Activated T-cell treated with anti-CD3 and anti-CD28 coated beads, Interleukin-2, amount 50 U/mL, for 72 hours (primary cell): ENCODE data around the gene VPS45. TPM values are rescaled to one million over a fixed set of nuclear protein-coding genes. Genes with fewer than 3 reads are reported as not detected.
"Not testable (repeated sequence)": the region's sequence is repeated elsewhere in the genome, so short reads cannot be mapped to it uniquely, and the experiment has no call there.

Source experiments
- ATAC-seq, 2 donors: fragments of 150-1000 bp; cut with Tn5 transposase; replicated peaks in 1 of 2; 2 replicates each; pipeline ENCODE4 v1.10.0; 2021; ENCODE audit warnings: moderate library complexity in 2 of 2, mild to moderate bottlenecking in 1 of 2
- DNase-seq, 2 donors: peaks; one replicate each; pipeline ENCODE4 v3.0.0; 2021 to 2022; ENCODE audit warnings: mixed read lengths in 1 of 2
- H3K27ac Mint-ChIP-seq: one replicate; pipeline ENCODE4 v1.8.0; 2022; ENCODE audit warnings: mild to moderate bottlenecking, moderate library complexity, mixed read lengths
- H3K27me3 Mint-ChIP-seq: one replicate; pipeline ENCODE4 v1.8.0; 2022; ENCODE audit warnings: low read depth, mixed read lengths
- H3K36me3 Mint-ChIP-seq, 2 donors: one replicate each; pipeline ENCODE4 v1.8.0; 2022; ENCODE audit warnings: mixed read lengths in 2 of 2, mild to moderate bottlenecking in 1 of 2; ENCODE audit not compliant: insufficient read depth in 2 of 2
- H3K4me1 Mint-ChIP-seq: one replicate; pipeline ENCODE4 v1.8.0; 2022; ENCODE audit warnings: low read depth, mixed read lengths
- H3K4me3 Mint-ChIP-seq, 2 donors: one replicate each; pipeline ENCODE4 v1.8.0; 2022; ENCODE audit warnings: mild to moderate bottlenecking in 2 of 2, mixed read lengths in 2 of 2, moderate library complexity in 2 of 2
- H3K9me3 Mint-ChIP-seq, 2 donors: one replicate each; pipeline ENCODE4 v1.8.0; 2022; ENCODE audit warnings: mixed read lengths in 2 of 2
- total RNA-seq, 2 donors: library from RNA; stranded (reverse); gene quantifications; one replicate each; pipeline ENCODE4 v1.2.3, GENCODE V29; 2022

VPS45 gene, protein sequence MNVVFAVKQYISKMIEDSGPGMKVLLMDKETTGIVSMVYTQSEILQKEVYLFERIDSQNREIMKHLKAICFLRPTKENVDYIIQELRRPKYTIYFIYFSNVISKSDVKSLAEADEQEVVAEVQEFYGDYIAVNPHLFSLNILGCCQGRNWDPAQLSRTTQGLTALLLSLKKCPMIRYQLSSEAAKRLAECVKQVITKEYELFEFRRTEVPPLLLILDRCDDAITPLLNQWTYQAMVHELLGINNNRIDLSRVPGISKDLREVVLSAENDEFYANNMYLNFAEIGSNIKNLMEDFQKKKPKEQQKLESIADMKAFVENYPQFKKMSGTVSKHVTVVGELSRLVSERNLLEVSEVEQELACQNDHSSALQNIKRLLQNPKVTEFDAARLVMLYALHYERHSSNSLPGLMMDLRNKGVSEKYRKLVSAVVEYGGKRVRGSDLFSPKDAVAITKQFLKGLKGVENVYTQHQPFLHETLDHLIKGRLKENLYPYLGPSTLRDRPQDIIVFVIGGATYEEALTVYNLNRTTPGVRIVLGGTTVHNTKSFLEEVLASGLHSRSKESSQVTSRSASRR
- total RNA-seq = 10 to 100 TPM; 32.4 to 35.4 TPM

DNA sequence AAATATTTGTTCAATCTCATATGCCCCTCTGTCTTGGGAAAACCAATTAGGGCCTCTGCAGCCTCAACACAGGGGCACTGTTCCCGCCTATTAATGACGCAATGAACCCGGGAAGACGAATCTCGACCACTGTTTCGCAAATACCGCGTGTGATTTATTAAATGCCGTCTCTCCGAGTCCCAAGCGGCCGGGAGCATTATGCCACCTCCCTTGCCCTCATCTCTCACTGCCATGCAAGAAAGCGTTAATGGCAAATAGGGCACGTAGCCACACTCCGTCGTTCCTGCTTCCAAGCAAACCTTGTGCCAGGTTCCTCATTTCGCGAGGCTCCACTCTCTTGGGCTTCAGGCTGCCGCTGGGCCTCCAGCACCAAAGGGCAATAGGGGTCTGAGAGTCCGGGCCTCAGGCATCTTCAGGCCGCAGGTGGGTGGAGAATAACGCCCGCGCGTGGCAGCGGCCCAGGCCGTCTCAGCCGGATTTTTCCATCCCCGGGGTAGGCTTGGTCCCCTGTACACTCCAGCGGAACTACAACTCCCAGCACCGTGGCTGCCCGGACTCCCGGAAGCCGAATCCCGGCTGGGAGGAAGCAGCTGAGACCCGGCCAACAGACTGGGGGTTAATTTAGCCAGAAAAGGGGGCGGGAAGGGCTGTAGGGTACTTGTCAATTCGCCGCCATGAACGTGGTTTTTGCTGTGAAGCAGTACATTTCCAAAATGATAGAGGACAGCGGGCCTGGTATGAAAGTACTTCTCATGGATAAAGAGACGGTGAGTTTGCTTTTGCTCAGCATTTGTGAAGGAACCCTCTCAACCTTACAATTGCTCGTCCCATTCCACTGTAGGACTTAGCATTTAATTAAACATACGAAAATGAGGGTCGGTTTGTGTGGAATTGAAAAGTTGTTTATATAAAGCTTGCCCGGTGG, at the start of gene VPS45:
VPS45 (plus strand) TSS at position 593 of the 925 bp plus-strand sequence; CDS start at position 675, 82 bp downstream.
- peak within 1 kb of the TSS; percentile 96 for H3K27ac Mint-ChIP-seq
- DNase-seq (peak; percentile 86 to 89), ATAC-seq (peak; percentile 97 to 99)
- H3K36me3 Mint-ChIP-seq = peaks cover 3 to 7% of the 10 kb centered on the region in 2 donors
- H3K4me3 Mint-ChIP-seq = peak within 1 kb of the TSS; percentile 96 to 97
- no peaks in the 10 kb centered on the region for H3K27me3 Mint-ChIP-seq
- H3K9me3 Mint-ChIP-seq = no peaks in the 10 kb centered on the region
- peaks cover 42% of the 10 kb centered on the region for H3K4me1 Mint-ChIP-seq

DNA sequence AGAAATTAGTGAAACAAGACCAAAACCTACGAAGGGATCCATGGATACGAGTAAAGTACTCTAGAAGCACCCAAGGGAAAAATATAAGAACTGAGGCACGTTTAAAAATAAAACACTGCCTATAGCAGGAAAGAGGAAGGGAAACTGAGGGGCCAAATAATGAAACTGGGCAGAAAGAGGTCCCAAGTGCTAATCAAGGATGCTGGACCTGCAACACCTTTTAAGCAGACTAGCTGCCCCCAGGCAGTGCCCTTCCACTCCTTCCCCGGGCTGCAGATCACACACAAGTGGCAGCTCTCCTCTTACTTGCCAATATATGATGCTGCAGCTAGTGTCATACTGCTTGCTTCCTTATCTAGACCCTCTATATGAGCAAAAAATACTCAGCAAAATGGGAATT, 49.4 kb upstream of the VPS45 start:
- no peaks in the 10 kb centered on the region for H3K4me1 Mint-ChIP-seq
- no peak overlapping the region for H3K27ac Mint-ChIP-seq
- H3K27me3 Mint-ChIP-seq = no peaks in the 10 kb centered on the region
- H3K36me3 Mint-ChIP-seq = no peaks in the 10 kb centered on the region
- no peak for DNase-seq
- no peak for ATAC-seq
- no peaks in the 10 kb centered on the region for H3K9me3 Mint-ChIP-seq
- H3K4me3 Mint-ChIP-seq = no peak overlapping the region

DNA sequence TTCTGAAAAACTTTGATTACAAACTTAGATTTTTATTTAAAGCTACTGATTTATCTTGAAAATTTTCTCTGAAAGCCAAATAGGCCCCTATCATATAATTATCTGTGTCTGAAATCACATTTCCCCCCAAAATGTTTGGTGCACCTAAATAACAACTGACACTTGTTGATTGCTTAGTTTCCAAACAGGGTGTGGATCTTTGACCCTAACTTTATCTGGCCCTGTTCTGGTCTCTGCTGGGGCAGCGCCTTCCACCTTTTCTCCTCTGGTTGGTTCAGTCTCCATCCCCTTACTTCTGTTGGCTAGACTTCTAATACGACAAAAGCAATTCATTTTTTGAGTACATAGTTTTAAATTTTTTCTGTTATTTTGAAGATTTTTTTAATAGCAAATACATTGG, 46.9 kb upstream of the VPS45 start:
- ATAC-seq (no peak), DNase-seq (no peak)
- H3K4me1 Mint-ChIP-seq = no peaks in the 10 kb centered on the region
- no peaks in the 10 kb centered on the region for H3K27me3 Mint-ChIP-seq
- H3K36me3 Mint-ChIP-seq = no peaks in the 10 kb centered on the region
- no peaks in the 10 kb centered on the region for H3K9me3 Mint-ChIP-seq
- no peak overlapping the region for H3K27ac Mint-ChIP-seq
- H3K4me3 Mint-ChIP-seq = no peak overlapping the region

DNA sequence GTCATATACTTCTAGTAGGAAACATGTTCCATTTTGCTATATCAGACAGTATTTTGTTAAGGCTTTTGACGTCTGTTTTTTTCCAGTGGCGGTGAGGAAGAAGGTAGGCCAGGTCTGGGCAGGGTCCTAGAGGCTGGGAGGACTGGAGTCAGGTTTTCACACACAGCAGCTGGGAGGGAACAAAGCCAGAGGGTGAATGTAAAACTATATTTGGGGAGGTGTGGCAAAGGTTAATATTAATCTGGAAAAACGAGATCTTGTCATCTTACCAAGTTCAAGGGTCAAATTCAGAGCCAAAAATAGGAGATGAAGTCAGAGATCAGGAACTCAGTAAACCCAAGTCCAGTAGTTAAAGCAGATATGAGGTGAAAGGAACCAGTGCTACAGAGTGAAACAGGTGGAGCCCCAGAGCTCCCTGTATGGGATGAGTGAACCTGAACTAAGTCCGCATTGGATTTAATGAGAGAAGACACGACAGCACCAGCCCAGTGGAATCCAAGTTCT, 46.3 kb upstream of the VPS45 start:
- Mint-ChIP-seq H3K4me3 (no peak overlapping the region), H3K9me3 (no peaks in the 10 kb centered on the region), H3K27me3 (no peaks in the 10 kb centered on the region), H3K4me1 (no peaks in the 10 kb centered on the region), H3K27ac (no peak overlapping the region), H3K36me3 (no peaks in the 10 kb centered on the region)
- DNase-seq (no peak), ATAC-seq (no peak)

DNA sequence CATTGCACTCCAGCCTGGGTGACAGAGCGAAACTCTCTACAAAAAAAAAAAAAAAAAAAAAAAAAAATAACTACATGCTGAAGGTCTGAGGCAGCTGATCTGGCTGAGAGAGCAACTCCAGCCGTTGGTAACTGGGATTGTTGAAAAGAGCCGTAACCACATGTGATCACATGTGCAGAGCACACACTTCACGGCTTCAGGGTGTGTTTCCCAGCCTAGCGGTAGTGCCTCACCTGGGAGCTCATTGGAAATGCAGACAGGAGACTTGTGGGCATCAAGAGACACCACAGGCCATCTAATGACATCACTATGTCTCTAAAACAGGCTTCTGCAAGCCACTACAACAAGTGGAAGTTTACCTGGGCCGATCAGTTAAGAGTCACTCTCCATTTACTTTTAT, 45.2 kb upstream of the VPS45 start:
- Mint-ChIP-seq H3K4me1 (no peaks in the 10 kb centered on the region), H3K9me3 (no peaks in the 10 kb centered on the region)

DNA sequence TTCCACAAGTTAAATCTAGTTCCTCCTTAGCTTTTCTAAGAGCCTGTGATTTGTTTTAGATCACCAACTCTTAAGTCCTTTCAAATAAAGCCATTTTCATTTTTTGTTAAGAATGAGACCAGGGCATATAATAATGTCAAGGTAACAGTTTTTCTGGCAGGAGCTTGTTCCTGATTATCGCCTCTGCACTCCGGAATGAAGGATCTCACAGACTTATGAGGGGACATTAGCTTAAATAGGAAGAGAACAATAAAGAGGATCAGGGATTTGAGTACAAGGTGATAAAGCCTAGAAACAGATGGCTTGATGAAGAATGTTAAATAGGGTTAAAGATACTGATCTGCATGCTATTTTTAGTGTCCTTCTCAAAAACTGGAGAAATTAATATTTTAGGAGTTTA, 43.4 kb upstream of the VPS45 start:
- no peak overlapping the region for H3K27ac Mint-ChIP-seq
- H3K4me1 Mint-ChIP-seq = no peaks in the 10 kb centered on the region
- no peaks in the 10 kb centered on the region for H3K36me3 Mint-ChIP-seq
- no peaks in the 10 kb centered on the region for H3K9me3 Mint-ChIP-seq
- H3K27me3 Mint-ChIP-seq = no peaks in the 10 kb centered on the region
- no peak overlapping the region for H3K4me3 Mint-ChIP-seq
- DNase-seq = no peak
- no peak for ATAC-seq

More for the DNA sequence above, 45.2 kb upstream of the VPS45 start:
- Mint-ChIP-seq H3K27ac (no peak overlapping the region), H3K27me3 (no peaks in the 10 kb centered on the region), H3K36me3 (no peaks in the 10 kb centered on the region), H3K4me3 (no peak overlapping the region)
- no peak for DNase-seq
- no peak for ATAC-seq

DNA sequence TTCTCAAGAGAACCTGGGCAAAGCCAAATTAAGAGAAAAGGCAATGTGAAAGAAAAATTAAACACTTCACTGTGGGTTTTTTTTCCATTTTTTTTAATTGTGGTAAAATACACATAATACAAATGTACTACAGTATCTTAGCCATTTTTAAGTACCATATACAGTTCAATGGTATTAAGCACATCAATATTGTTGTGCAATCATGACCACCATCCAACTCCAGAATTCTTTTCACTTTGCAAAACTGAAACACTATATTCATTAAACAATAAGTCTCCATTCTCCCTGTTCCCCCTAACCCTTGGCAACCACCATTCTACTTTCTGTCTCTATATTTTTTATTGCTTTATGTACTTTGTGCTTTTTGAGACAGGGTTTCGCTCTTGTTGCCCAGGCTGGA, 39.3 kb upstream of the VPS45 start:
- no peaks in the 10 kb centered on the region for H3K9me3 Mint-ChIP-seq
- peaks cover 6% of the 10 kb centered on the region for H3K27me3 Mint-ChIP-seq
- ATAC-seq (no peak), DNase-seq (no peak)
- H3K27ac Mint-ChIP-seq = no peak overlapping the region
- H3K4me1 Mint-ChIP-seq = no peaks in the 10 kb centered on the region
- no peak overlapping the region for H3K4me3 Mint-ChIP-seq
- no peaks in the 10 kb centered on the region for H3K36me3 Mint-ChIP-seq

DNA sequence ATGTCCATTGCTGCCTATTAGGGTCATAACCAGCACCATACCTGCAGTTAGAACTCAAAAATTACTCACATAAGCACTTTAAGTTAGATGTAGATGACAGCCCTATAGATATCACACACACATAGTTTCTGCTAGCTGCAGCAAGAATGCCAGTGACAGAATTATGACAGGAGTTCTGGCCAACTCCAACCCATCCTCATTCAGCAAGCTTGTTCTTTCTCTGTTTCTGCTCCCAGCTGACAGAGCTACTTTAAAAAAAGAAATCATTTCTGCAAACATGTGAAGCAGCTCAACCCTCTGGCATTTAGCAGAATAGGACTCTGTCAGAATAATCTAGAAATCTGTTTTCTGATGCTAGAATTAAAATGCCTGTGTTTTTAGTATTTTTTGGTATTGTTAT, 33.2 kb upstream of the VPS45 start:
- H3K27me3 Mint-ChIP-seq = peaks cover 6% of the 10 kb centered on the region
- H3K27ac Mint-ChIP-seq = no peak overlapping the region
- no peaks in the 10 kb centered on the region for H3K36me3 Mint-ChIP-seq
- H3K4me3 Mint-ChIP-seq = no peak overlapping the region
- DNase-seq (no peak), ATAC-seq (no peak)
- no peaks in the 10 kb centered on the region for H3K4me1 Mint-ChIP-seq
- no peaks in the 10 kb centered on the region for H3K9me3 Mint-ChIP-seq

DNA sequence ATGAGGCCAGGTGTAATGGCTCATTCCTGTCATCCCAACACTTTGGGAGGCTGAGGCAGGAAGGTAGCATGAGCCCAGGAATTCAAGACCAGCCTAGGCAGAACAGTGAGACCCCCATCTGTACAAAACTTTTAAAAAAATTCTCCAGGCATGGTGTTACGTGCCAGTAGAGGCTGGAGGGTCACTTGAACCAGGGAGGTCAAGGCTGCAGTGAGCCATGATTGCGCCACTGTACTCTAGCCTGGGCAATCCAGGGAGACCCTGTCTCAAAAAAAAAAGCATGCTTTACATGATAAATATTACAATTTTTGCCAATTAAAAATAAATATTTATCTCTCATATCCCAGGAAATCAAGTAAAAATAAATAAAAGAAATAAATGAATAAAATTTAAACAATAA, 17.6 kb upstream of the VPS45 start:
- no peak for DNase-seq
- ATAC-seq = no peak
- Mint-ChIP-seq H3K36me3 (no peaks in the 10 kb centered on the region), H3K4me3 (no peak overlapping the region), H3K27ac (no peak overlapping the region), H3K27me3 (no peaks in the 10 kb centered on the region), H3K4me1 (peaks cover 6% of the 10 kb centered on the region), H3K9me3 (no peaks in the 10 kb centered on the region)

DNA sequence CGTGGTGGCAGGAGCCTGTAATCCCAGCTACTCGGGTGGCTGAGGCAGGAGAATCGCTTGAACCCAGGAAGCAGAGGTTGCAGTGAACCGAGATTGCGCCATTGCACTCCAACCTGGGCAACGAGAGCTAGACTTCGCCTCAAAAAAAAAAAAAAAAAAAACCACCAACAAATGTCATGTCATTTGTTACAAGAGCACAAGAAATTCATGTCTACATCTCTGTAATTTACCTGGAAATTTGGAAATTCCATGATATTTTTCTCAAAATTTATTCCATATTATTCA, 16.5 kb upstream of the VPS45 start:
- DNase-seq (no peak), ATAC-seq (no peak)
- H3K4me1 Mint-ChIP-seq = peaks cover 6% of the 10 kb centered on the region
- H3K36me3 Mint-ChIP-seq = no peaks in the 10 kb centered on the region
- no peaks in the 10 kb centered on the region for H3K9me3 Mint-ChIP-seq
- H3K27ac Mint-ChIP-seq = no peak overlapping the region
- H3K27me3 Mint-ChIP-seq = no peaks in the 10 kb centered on the region
- H3K4me3 Mint-ChIP-seq = no peak overlapping the region

DNA sequence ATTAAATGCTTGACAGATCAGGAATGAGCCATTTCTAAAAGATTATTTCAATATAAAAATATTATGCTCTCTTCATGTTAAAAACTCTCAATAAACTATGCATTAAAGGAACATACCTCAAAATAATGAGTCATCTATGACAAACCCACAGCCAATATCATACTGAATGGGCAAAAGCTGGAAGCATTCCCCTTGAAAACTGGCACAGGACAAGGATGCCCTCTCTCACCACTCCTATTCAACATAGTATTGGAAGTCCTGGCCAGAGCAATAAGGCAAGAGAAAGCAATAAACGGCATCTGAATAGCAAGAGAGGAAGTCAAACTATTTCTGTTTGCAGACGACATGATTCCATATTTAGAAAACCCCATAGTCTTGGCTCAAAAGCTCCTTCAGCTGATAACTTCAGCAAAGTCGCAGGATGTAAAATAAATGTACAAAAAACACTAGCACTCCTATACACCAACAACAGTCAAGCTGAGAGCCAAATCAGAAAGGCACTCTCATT, 15.6 kb upstream of the VPS45 start:
- not testable (repeated sequence) for H3K36me3 Mint-ChIP-seq, H3K4me1 Mint-ChIP-seq, ATAC-seq, H3K27ac Mint-ChIP-seq, H3K27me3 Mint-ChIP-seq, H3K9me3 Mint-ChIP-seq, DNase-seq, H3K4me3 Mint-ChIP-seq

DNA sequence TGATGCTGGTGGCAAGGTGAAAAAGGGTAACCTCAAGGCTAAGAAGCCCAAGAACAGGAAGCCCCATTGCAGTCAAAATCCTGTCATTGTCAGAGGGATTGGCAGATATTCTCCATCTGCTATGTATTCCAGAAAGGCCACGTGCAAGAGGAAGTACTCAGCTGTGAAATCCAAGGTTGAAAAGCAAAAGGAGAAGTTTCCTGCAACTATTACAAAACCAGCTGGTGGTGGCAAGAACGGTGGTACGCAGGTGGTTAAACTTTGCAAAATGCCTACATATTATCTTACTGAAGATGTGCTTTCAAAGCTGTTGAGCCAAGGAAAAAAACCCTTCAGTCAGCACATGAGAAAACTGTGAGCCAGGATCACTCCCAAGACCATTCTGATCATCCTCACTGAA, 13.7 kb upstream of the VPS45 start:
- no peak overlapping the region for H3K27ac Mint-ChIP-seq

DNA sequence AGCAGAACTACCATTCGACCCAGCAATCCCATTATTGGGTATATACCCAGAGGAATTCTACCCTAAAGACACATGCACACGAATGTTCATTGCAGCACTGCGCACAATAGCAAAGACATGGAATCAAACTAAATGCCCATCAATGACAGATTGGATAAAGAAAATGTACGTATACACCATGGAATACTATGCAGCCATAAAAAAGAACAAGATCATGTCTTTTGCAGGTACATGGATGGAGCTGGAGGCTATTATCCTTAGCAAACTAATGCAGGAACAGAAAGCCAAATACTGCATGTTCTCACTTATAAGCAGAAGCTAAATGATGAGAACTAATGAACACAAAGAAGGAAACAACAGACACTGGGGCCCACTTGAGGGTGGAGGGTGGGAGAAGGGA, 12.1 kb upstream of the VPS45 start:
- not testable (repeated sequence) for DNase-seq, H3K9me3 Mint-ChIP-seq, H3K4me1 Mint-ChIP-seq, H3K4me3 Mint-ChIP-seq, ATAC-seq, H3K36me3 Mint-ChIP-seq, H3K27me3 Mint-ChIP-seq, H3K27ac Mint-ChIP-seq

More for the DNA sequence above, 13.7 kb upstream of the VPS45 start:
- Mint-ChIP-seq H3K4me3 (no peak overlapping the region), H3K36me3 (no peaks in the 10 kb centered on the region), H3K9me3 (no peaks in the 10 kb centered on the region), H3K27me3 (no peaks in the 10 kb centered on the region), H3K4me1 (peaks cover 6% of the 10 kb centered on the region)
- DNase-seq = no peak
- ATAC-seq = no peak
